Stimulated activated naive CD8-positive, alpha-beta T cell treated with anti-CD3 and anti-CD28 coated beads, Interleukin-15, amount 100 ng/mL, for 72 hours (primary cell): ENCODE measurements around the gene ESRRA.
"Not testable (repeated sequence)": the region's sequence is repeated elsewhere in the genome, so short reads cannot be mapped to it uniquely, and the experiment has no call there.

Source experiments
- ATAC-seq: fragments of 150-1000 bp; cut with Tn5 transposase; 2 replicates; pipeline ENCODE4 v1.10.0; 2021; ENCODE audit warnings: mild to moderate bottlenecking, moderate library complexity
- DNase-seq, 2 donors: peaks; one replicate each; pipeline ENCODE4 v3.0.0; 2021 to 2022
- H3K27ac Mint-ChIP-seq, 2 donors: one replicate each; pipeline ENCODE4 v1.8.0; 2022; ENCODE audit warnings: mild to moderate bottlenecking in 2 of 2, mixed read lengths in 2 of 2, moderate library complexity in 2 of 2
- H3K27me3 Mint-ChIP-seq: one replicate; pipeline ENCODE4 v1.8.0; 2022; ENCODE audit warnings: mixed read lengths
- H3K4me1 Mint-ChIP-seq: one replicate; pipeline ENCODE4 v1.8.0; 2022; ENCODE audit warnings: mild to moderate bottlenecking, mixed read lengths
- H3K4me3 Mint-ChIP-seq, 2 donors: one replicate each; pipeline ENCODE4 v1.8.0; 2022; ENCODE audit warnings: mild to moderate bottlenecking in 2 of 2, mixed read lengths in 2 of 2, moderate library complexity in 1 of 2
- H3K9me3 Mint-ChIP-seq, 2 donors: one replicate each; pipeline ENCODE4 v1.8.0; 2022; ENCODE audit warnings: mixed read lengths in 2 of 2

ESRRA gene

DNA sequence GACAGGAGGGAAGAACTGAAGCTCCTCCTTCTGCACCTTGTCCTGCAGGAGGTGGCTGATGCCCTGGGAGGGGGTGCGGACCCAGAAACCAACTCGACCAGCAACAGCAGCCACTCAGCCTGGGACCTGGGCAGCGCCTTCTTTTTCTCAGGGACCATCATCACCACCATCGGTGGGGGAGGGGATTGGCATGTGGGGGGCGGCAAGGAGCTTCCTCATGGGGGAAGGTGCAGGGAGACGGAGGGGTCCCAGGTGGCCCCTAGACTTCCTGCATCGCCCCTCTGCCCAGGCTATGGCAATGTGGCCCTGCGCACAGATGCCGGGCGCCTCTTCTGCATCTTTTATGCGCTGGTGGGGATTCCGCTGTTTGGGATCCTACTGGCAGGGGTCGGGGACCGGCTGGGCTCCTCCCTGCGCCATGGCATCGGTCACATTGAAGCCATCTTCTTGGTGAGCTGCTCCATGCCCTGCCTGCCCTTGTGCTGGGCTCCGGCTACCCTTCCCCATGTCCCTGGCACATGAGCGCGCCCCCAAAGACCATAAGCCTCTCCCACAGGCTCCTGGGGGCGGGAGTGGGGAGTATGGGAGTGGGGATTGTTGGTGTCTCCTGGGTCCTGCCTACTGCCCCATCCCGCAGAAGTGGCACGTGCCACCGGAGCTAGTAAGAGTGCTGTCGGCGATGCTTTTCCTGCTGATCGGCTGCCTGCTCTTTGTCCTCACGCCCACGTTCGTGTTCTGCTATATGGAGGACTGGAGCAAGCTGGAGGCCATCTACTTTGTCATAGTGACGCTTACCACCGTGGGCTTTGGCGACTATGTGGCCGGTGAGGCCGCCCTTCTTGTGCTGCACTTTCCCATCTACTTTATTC is 8.3 kb upstream of the ESRRA start:
- Mint-ChIP-seq H3K4me1 (peaks cover 47% of the 10 kb centered on the region), H3K27me3 (peaks cover 99% of the 10 kb centered on the region), H3K9me3 (no peaks in the 10 kb centered on the region), H3K27ac (no peak overlapping the region), H3K4me3 (no peak overlapping the region)
- DNase-seq = no peak
- no peak for ATAC-seq

GRCh38 chr11:64297699-64298358 is 7.5 kb upstream of the ESRRA start:
- no peaks in the 10 kb centered on the region for H3K9me3 Mint-ChIP-seq
- no peak for ATAC-seq
- peaks cover 100% of the 10 kb centered on the region for H3K27me3 Mint-ChIP-seq
- peaks cover 41% of the 10 kb centered on the region for H3K4me1 Mint-ChIP-seq
- no peak for DNase-seq
- no peak overlapping the region for H3K27ac Mint-ChIP-seq
- no peak overlapping the region for H3K4me3 Mint-ChIP-seq

DNA sequence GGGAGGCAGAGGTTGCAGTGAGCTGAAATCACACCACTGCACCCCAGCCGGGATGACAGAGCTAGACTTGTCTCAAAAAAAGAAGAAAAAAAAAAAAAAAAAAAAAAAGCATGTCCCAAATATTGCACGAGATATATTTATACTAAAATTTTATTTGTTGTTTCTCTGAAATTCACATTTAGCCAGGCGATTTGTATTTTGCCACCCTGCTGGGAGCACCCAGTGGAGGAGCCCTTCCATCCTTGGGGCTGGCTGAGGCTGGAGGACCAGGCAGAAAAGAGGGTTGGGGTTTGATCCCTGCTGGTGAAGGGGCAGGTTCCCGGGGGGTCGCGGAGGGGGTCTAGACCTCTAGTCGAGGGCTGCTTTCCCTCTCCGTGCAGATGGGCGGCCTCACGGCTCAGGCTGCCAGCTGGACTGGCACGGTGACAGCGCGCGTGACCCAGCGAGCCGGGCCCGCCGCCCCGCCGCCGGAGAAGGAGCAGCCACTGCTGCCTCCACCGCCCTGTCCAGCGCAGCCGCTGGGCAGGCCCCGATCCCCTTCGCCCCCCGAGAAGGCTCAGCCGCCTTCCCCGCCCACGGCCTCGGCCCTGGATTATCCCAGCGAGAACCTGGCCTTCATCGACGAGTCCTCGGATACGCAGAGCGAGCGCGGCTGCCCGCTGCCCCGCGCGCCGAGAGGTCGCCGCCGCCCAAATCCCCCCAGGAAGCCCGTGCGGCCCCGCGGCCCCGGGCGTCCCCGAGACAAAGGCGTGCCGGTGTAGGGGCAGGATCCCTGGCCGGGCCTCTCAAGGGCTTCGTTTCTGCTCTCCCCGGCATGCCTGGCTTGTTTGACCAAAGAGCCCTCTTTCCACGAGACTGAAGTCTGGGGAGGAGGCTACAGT is 6.1 kb upstream of the ESRRA start:
- H3K4me3 Mint-ChIP-seq = peak overlapping the region; percentile 61 to 87
- DNase-seq = no peak
- H3K27ac Mint-ChIP-seq = peak overlapping the region in 1 of 2 donors; percentile 23
- no peak for ATAC-seq
- peaks cover 46% of the 10 kb centered on the region for H3K4me1 Mint-ChIP-seq
- no peaks in the 10 kb centered on the region for H3K9me3 Mint-ChIP-seq
- peaks cover 90% of the 10 kb centered on the region for H3K27me3 Mint-ChIP-seq

- Mint-ChIP-seq H3K4me1 (peaks cover 49% of the 10 kb centered on the region), H3K27me3 (peaks cover 82% of the 10 kb centered on the region), H3K27ac (peak within 1 kb of the TSS in 1 of 2 donors; percentile 23), H3K9me3 (no peaks in the 10 kb centered on the region), H3K4me3 (peak within 1 kb of the TSS; percentile 78 to 87)
- DNase-seq (no peak), ATAC-seq (no peak)
Measured at GRCh38 chr11:64299847-64300648, 5.3 kb upstream of the ESRRA start, which contains the start of gene CATSPERZ. Gene CATSPERZ, plus strand, starts transcription at chr11:64300358. Its CDS starts 53 bp downstream, at chr11:64300411.

DNA sequence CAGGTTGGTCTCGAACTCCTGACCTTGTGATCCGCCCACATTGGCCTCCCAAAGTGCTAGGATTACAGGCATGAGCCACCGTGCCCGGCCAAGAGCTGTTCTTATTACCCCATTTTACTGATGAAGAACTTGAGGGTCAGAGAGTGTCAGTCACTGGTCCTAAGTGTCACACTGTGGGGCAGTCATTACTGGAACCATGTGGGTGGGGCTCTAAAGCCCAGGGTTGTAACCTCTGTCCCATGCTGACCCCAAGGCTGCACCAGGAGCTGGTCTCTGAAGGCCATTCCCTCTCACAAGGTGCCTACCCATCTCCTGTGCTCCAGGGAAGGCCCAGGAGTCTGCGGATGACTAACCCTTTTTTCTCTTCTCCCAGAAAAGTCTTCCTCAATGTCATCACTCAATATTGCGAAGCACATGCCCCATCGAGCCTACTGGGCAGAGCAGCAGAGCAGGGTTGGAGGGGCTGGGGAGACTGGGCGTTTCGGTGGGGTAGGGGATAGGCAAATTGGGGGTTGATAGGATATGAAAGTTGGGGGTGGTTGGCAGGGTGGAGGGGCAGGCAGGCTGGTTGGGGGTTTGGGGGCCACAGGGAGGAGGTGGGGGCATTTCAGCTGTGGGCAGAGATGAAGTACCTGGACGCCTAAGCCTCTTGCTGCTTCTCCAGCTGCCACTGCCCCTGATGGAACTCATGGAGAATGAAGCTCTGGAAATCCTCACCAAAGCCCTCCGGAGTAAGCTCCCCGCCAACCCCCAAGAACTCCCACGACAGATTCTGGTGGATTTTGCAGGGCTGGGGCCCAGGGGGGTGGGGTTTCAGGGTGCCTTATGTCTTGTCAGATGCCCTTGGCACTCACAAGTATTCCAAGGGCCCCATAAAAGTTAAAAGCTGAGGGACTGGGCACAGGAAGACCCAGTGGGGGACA is 2.0 kb upstream of the ESRRA start:
- Mint-ChIP-seq H3K27ac (no peak overlapping the region), H3K27me3 (peaks cover 49% of the 10 kb centered on the region), H3K4me1 (peaks cover 58% of the 10 kb centered on the region), H3K4me3 (peak overlapping the region in 1 of 2 donors; percentile 95), H3K9me3 (no peaks in the 10 kb centered on the region)
- DNase-seq (no peak), ATAC-seq (no peak)

GRCh38 chr11:64304032-64304315 is 1.4 kb upstream of the ESRRA start:
- H3K27ac Mint-ChIP-seq = peak overlapping the region in 1 of 2 donors; percentile 98
- H3K27me3 Mint-ChIP-seq = peaks cover 43% of the 10 kb centered on the region
- no peak for ATAC-seq
- no peak for DNase-seq
- peak overlapping the region; percentile 94 to 95 for H3K4me3 Mint-ChIP-seq
- H3K9me3 Mint-ChIP-seq = no peaks in the 10 kb centered on the region
- peaks cover 57% of the 10 kb centered on the region for H3K4me1 Mint-ChIP-seq

GRCh38 chr11:64304316-64305072 is 830 bp upstream of the ESRRA start:
- DNase-seq = peak; percentile 95
- ATAC-seq = peak; percentile 68
- Mint-ChIP-seq H3K9me3 (no peaks in the 10 kb centered on the region), H3K4me3 (peak overlapping the region; percentile 94 to 95), H3K27me3 (peaks cover 37% of the 10 kb centered on the region), H3K4me1 (peaks cover 57% of the 10 kb centered on the region), H3K27ac (peak overlapping the region; percentile 97 to 98)

DNA sequence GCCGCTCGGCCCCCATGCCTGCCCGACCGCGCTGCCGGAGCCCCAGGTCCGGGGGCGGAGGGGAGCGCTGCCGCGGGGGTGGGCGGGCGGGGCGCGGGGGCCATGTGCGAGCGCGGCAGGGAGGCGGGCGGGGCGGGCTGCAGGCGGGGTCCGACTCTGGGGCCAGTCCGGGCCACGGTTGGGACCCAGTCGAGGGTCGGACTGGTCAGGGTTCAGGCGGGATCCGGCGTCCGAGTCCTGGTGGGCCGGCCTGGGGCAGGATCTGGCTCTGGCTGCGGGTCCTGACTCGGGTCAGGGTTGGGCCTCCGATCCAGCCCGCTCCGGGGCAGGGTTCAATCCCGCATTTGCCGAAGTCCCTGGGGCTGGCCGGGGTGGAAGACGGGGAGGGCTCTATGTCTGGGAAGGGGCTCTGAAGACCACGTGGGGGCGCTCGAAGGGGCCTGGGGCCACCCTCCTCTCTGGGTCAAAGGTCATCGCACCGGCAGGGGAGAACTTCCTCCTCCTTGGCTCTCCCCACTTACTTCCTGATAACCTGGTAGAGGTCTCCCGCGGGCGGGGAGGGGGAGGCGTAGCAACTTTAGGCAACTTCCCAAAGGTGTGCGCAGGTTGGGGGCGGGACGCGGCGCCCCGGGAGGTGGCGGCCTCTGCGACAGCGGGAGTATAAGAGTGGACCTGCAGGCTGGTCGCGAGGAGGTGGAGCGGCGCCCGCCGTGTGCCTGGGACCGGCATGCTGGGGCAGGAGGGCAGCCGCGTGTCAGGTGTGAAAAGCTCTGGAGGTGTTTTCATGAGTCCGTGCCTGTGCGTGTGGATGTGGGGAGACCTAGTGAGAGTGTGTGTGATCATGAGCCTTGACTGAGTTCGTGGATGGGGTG is 603 bp downstream of the ESRRA start:
- DNase-seq (peak; percentile 64 to 81), ATAC-seq (peak; percentile 41)
- peaks cover 23% of the 10 kb centered on the region for H3K27me3 Mint-ChIP-seq
- H3K4me3 Mint-ChIP-seq = peak overlapping the region; percentile 96 to 99
- H3K9me3 Mint-ChIP-seq = no peaks in the 10 kb centered on the region
- peaks cover 46% of the 10 kb centered on the region for H3K4me1 Mint-ChIP-seq
- H3K27ac Mint-ChIP-seq = peak overlapping the region; percentile 86 to 98

- peak overlapping the region; percentile 86 to 98 for H3K27ac Mint-ChIP-seq
- no peaks in the 10 kb centered on the region for H3K9me3 Mint-ChIP-seq
- H3K4me1 Mint-ChIP-seq = peaks cover 47% of the 10 kb centered on the region
- peak overlapping the region; percentile 96 to 99 for H3K4me3 Mint-ChIP-seq
- ATAC-seq (no peak), DNase-seq (no peak)
- H3K27me3 Mint-ChIP-seq = peaks cover 17% of the 10 kb centered on the region
Measured at GRCh38 chr11:64306563-64306875, 1.2 kb downstream of the ESRRA start.

GRCh38 chr11:64306876-64307622 is 1.7 kb downstream of the ESRRA start:
- DNase-seq (no peak), ATAC-seq (no peak)
- H3K4me1 Mint-ChIP-seq = peaks cover 48% of the 10 kb centered on the region
- H3K27ac Mint-ChIP-seq = peak overlapping the region in 1 of 2 donors; percentile 12
- H3K27me3 Mint-ChIP-seq = peaks cover 12% of the 10 kb centered on the region
- H3K4me3 Mint-ChIP-seq = peak overlapping the region; percentile 96 to 99
- H3K9me3 Mint-ChIP-seq = no peaks in the 10 kb centered on the region

DNA sequence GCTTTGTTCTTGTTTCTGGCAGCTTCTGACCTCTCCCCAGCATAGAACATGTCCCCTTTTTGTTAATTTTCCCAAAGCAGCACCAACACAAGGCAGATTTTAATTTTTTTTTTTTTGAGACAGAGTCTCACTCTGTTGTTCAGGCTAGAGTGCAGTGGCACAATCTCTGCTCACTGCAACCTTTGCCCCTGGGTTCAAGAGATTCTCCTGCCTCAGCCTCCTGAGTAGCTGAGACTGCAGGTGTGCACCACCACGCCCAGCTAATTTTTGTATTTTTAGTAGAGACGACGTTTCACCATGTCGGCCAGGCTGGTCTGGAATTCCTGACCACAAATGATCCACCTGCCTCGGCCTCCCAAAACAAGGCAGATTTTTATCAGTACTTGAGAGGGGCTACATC is 2.5 kb downstream of the ESRRA start:
- H3K4me3 Mint-ChIP-seq = peak overlapping the region; percentile 30 to 96
- H3K27me3 Mint-ChIP-seq, ATAC-seq, DNase-seq, H3K9me3 Mint-ChIP-seq: not testable (repeated sequence)
- H3K4me1 Mint-ChIP-seq = peaks cover 55% of the 10 kb centered on the region
- peak overlapping the region in 1 of 2 donors; percentile 41 for H3K27ac Mint-ChIP-seq

DNA sequence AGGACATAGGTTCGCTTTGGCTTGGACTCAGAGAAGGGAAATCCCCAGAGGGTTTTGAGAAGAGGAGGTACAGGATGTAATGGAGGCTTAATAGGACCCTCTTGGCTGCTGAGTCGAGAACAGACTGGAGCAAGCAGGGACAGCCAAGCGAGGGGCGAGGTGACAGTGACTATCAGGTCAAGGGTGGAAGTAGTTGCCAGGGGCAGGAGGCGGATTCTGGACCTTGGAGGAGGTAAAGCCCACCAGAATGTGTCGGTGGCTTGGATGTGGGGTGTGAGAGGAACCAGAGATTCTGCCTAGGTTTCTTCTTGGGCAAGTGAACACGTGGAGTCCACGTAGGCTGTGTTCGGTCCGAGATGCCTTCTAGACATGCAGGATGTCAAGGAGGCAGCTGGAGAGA is 7.6 kb downstream of the ESRRA start:
- Mint-ChIP-seq H3K4me3 (no peak overlapping the region), H3K9me3 (no peaks in the 10 kb centered on the region), H3K4me1 (peaks cover 62% of the 10 kb centered on the region), H3K27me3 (no peaks in the 10 kb centered on the region), H3K27ac (peak overlapping the region; percentile 24 to 88)
- ATAC-seq = no peak
- no peak for DNase-seq
